HL-60 (cell line): Measurements from ENCODE around the gene ASCC2.

Experiments used
- CTCF ChIP-seq: IDR thresholded peaks from one replicate; pipeline ENCODE4 v1.5.1; 2011; ENCODE audit warnings: low read length, control low read depth, inconsistent platforms; ENCODE audit not compliant: insufficient read depth
- POLR2AphosphoS5 ChIP-seq: IDR thresholded peaks from 2 replicates; pipeline ENCODE4 v1.6.1; 2012; ENCODE audit warnings: low read depth
- REST ChIP-seq: IDR thresholded peaks from 2 replicates; pipeline ENCODE4 v1.6.1; 2012; ENCODE audit warnings: low read depth; ENCODE audit not compliant: insufficient replicate concordance
- SPI1 ChIP-seq: IDR thresholded peaks from 2 replicates; pipeline ENCODE4 v1.6.1; 2012; ENCODE audit warnings: low read depth, mild to moderate bottlenecking, borderline replicate concordance

- TF ChIP-seq CTCF (no peak), REST (no peak), POLR2AphosphoS5 (no peak), SPI1 (no peak)
These were observed 81.7 kb downstream of the ASCC2 start for GRCh38 chr22:29756341-29756740.
